B cell (primary cell): ENCODE results near the gene CLASP2. TPM values are rescaled to one million over a fixed set of nuclear protein-coding genes. Genes with fewer than 3 reads are reported as not detected.
"Not testable (repeated sequence)": the region's sequence is repeated elsewhere in the genome, so short reads cannot be mapped to it uniquely, and the experiment has no call there.

ENCODE experiments used
- ATAC-seq: fragments of 200-7000 bp; cut with Tn5 transposase; one replicate; pipeline ENCODE4 v1.10.0; 2021; ENCODE audit warnings: low read depth, mild to moderate bottlenecking, moderate number of reproducible peaks, moderate library complexity
- CTCF ChIA-PET: fragments of 350-600 bp; sonication (Branson Sonifier 250); formaldehyde crosslinking; loops from one replicate; lab custom pipeline; 2021; ENCODE audit warnings: antibody characterized with exemption, inconsistent platforms; lab: Charles Lee
- POLR2A ChIA-PET: fragments of 350-600 bp; sonication (Branson Sonifier 250); formaldehyde crosslinking; loops from one replicate; lab custom pipeline; 2021; ENCODE audit warnings: antibody characterized with exemption; lab: Charles Lee
- DNase-seq: peaks from one replicate; pipeline ENCODE4 v3.0.0; 2013
- H2AFZ ChIP-seq: 2 replicates; pipeline ENCODE4 v1.6.1; 2012; ENCODE audit warnings: mild to moderate bottlenecking, low read depth, low read length; ENCODE audit not compliant: insufficient read depth, poor library complexity, severe bottlenecking
- H3K27ac ChIP-seq, 2 donors: 1 replicate in 1 of 2; 2 replicates in 1 of 2; pipeline ENCODE4 v1.5.1; 2012 to 2013; ENCODE audit warnings: low read length in 2 of 2, mild to moderate bottlenecking in 2 of 2, moderate library complexity in 1 of 2
- H3K27me3 ChIP-seq, 4 experiments: fragments of 200-600 bp in 1 of 4; sonication (generic) in 1 of 4; replicated peaks in 1 of 4; 1 replicate in 2 of 4; 2 replicates in 2 of 4; pipeline versions ENCODE4 v1.6.1 to v1.7.0; 2013 to 2016; ENCODE audit warnings: low read length in 3 of 4, mild to moderate bottlenecking in 2 of 4, mixed read lengths in 1 of 4, moderate library complexity in 1 of 4; ENCODE audit not compliant: insufficient read depth in 4 of 4, control insufficient read depth in 3 of 4; ENCODE audit errors: control extremely low read depth in 1 of 4
- H3K36me3 ChIP-seq, 2 experiments: replicated peaks in 1 of 2; 1 replicate in 1 of 2; 2 replicates in 1 of 2; pipeline versions ENCODE4 v1.6.1 to v1.7.1; 2013; ENCODE audit warnings: low read length in 1 of 2; ENCODE audit not compliant: insufficient read depth in 2 of 2, control insufficient read depth in 1 of 2; ENCODE audit errors: control extremely low read depth in 1 of 2, extremely low read depth in 1 of 2
- H3K4me1 ChIP-seq, 2 donors: fragments of 200-600 bp in 1 of 2; sonication (generic) in 1 of 2; 1 replicate in 1 of 2; 2 replicates in 1 of 2; pipeline versions ENCODE4 v1.5.1 to v1.6.1; 2013 to 2017; ENCODE audit warnings: low read length in 2 of 2; ENCODE audit not compliant: control insufficient read depth in 2 of 2, insufficient read depth in 2 of 2
- H3K4me2 ChIP-seq: replicated peaks from 2 replicates; pipeline ENCODE3; 2012; ENCODE audit warnings: mild to moderate bottlenecking, low read depth, low read length; ENCODE audit not compliant: poor library complexity, severe bottlenecking
- H3K4me3 ChIP-seq, 5 experiments: fragments of 200-600 bp in 1 of 5; sonication (generic) in 1 of 5; 1 replicate in 3 of 5; 2 replicates in 2 of 5; pipeline versions ENCODE4 v1.5.1 to v1.7.0; 2011 to 2016; ENCODE audit warnings: low read length in 4 of 5, mild to moderate bottlenecking in 4 of 5, low read depth in 2 of 5, control low read depth in 1 of 5, moderate library complexity in 1 of 5; ENCODE audit not compliant: insufficient read depth in 1 of 5; ENCODE audit errors: control extremely low read depth in 1 of 5, extremely low read depth in 1 of 5
- H3K79me2 ChIP-seq: fragments of 200-600 bp; sonication (generic); one replicate; pipeline ENCODE4 v1.6.0; 2016; ENCODE audit warnings: low read length; ENCODE audit not compliant: control insufficient read depth, insufficient read depth
- H3K9ac ChIP-seq: fragments of 200-600 bp; sonication (generic); 2 replicates; pipeline ENCODE4 v1.6.1; 2017; ENCODE audit warnings: mild to moderate bottlenecking, low read length, moderate library complexity
- H3K9me3 ChIP-seq, 3 donors: one replicate each; pipeline versions ENCODE4 v1.6.1 to v1.7.1; 2013; ENCODE audit warnings: low read length in 2 of 3; ENCODE audit not compliant: control insufficient read depth in 2 of 3, insufficient read depth in 1 of 3; ENCODE audit errors: control extremely low read depth in 1 of 3
- H4K20me1 ChIP-seq: 2 replicates; pipeline ENCODE4 v1.6.0; 2012; ENCODE audit warnings: mild to moderate bottlenecking, low read length; ENCODE audit not compliant: insufficient read depth, control insufficient read depth, poor library complexity, severe bottlenecking
- H3K27ac Mint-ChIP-seq: one replicate; pipeline ENCODE4 v1.8.0; 2021; ENCODE audit warnings: mixed read lengths
- H3K27me3 Mint-ChIP-seq: one replicate; pipeline ENCODE4 v1.8.0; 2021; ENCODE audit warnings: mixed read lengths
- H3K4me1 Mint-ChIP-seq: one replicate; pipeline ENCODE4 v1.8.0; 2021; ENCODE audit warnings: mixed read lengths
- H3K4me3 Mint-ChIP-seq: one replicate; pipeline ENCODE4 v1.8.0; 2021; ENCODE audit warnings: mixed read lengths
- H3K9me3 Mint-ChIP-seq: one replicate; pipeline ENCODE4 v1.8.0; 2022; ENCODE audit warnings: mixed read lengths; ENCODE audit not compliant: insufficient read depth
- CTCF ChIP-seq: fragments of 200-600 bp; IDR thresholded peaks from one replicate; pipeline ENCODE4 v1.8.0; 2022; ENCODE audit warnings: antibody characterized with exemption, mild to moderate bottlenecking
- EZH2 ChIP-seq: IDR thresholded peaks from 2 replicates; pipeline ENCODE4 v1.6.1; 2012; ENCODE audit warnings: borderline replicate concordance, low read depth, mild to moderate bottlenecking, moderate library complexity, low read length; ENCODE audit not compliant: insufficient read depth, poor library complexity, severe bottlenecking
- WGBS: methylation state at CpG from one replicate; pipeline ENCODE4 v1.1.5; 2013; ENCODE audit warnings: missing lambda C conversion rate; ENCODE audit not compliant: insufficient coverage; 5-methylcytosine and 5-hydroxymethylcytosine counted together
- intact Hi-C: fragments of 100-400 bp; cut with micrococcal nuclease; formaldehyde crosslinking; loops from one replicate; pipeline ENCODE4 v1.10.0; 2022
- polyA plus RNA-seq: library from polyadenylated mRNA; depleted of rRNA; stranded (reverse); fragments of >200 nt; gene quantifications from 2 replicates; pipeline ENCODE4 v1.2.3, GENCODE V29; 2012
- total RNA-seq, 2 donors: library from RNA; stranded (reverse); fragments of 120-200 nt in 1 of 2; gene quantifications; 1 replicate in 1 of 2; 2 replicates in 1 of 2; pipeline versions ENCODE4 v1.2.3 to v1.2.4, GENCODE V29; 2013 to 2022

CLASP2 gene
- total and polyA plus RNA-seq, 2 donors (not counting 1 experiment from before 2014, with no cell fraction given), result 10.7 to 109 TPM

GRCh38 chr3:33453331-33453761 lies 264.7 kb downstream of the CLASP2 start:
- no peaks in the 10 kb centered on the region for H3K79me2 ChIP-seq
- no peak for DNase-seq
- no peak overlapping the region for H3K9ac ChIP-seq
- H3K27me3 ChIP-seq, result no peaks in the 10 kb centered on the region
- WGBS, result 95% methylated on average over 19 of the region's 19 CpGs
- ChIA-PET POLR2A (no interaction called here), CTCF (no interaction called here)
- Mint-ChIP-seq H3K4me3 (no peak overlapping the region), H3K27ac (no peak overlapping the region), H3K4me1 (no peaks in the 10 kb centered on the region), H3K27me3 (no peaks in the 10 kb centered on the region), H3K9me3 (peaks cover 4% of the 10 kb centered on the region)
- no peaks in the 10 kb centered on the region for H4K20me1 ChIP-seq
- no peaks in the 10 kb centered on the region for H3K4me1 ChIP-seq
- no peak for ATAC-seq
- no peak overlapping the region for H2AFZ ChIP-seq
- no peak for TF ChIP-seq EZH2
- no peak for TF ChIP-seq CTCF
- no peak overlapping the region for H3K27ac ChIP-seq
- intact Hi-C loops, result no loop called here
- H3K4me3 ChIP-seq, result no peak overlapping the region
- no peak overlapping the region for H3K4me2 ChIP-seq
- H3K36me3 ChIP-seq, result no peaks in the 10 kb centered on the region
- peaks cover 1 to 30% (median 4%) of the 10 kb centered on the region in 3 donors for H3K9me3 ChIP-seq

- H3K36me3 ChIP-seq, H3K4me1 Mint-ChIP-seq, H3K79me2 ChIP-seq, H2AFZ ChIP-seq, H3K4me3 Mint-ChIP-seq, H3K4me3 ChIP-seq, H3K27me3 Mint-ChIP-seq, H3K9ac ChIP-seq, H3K27me3 ChIP-seq, CTCF ChIA-PET, ATAC-seq, H3K4me2 ChIP-seq, H4K20me1 ChIP-seq, intact Hi-C loops, H3K4me1 ChIP-seq, DNase-seq, H3K27ac Mint-ChIP-seq, POLR2A ChIA-PET, H3K9me3 Mint-ChIP-seq, H3K27ac ChIP-seq: not testable (repeated sequence)
- H3K9me3 ChIP-seq, result peaks cover 0 to 17% (median 1%) of the 10 kb centered on the region in 3 donors
- 86% methylated on average over 1 of the region's 1 CpG for WGBS
Measured at GRCh38 chr3:33451994-33452393, 266.1 kb downstream of the CLASP2 start.
